22Rv1 (cell line): Measurements from ENCODE around the gene RNF121.

Experiments used
- H3K27ac ChIP-seq: fragments of 450-650 bp; 2 replicates; pipeline ENCODE4 v1.5.1; 2017
- ZFX ChIP-seq: fragments of 450-650 bp; IDR thresholded peaks from 2 replicates; pipeline ENCODE4 v1.6.1; 2017; ENCODE audit warnings: antibody characterized with exemption, borderline replicate concordance
- TF ChIP-seq, protein P1 (sequence below): fragments of 450-650 bp; IDR thresholded peaks from 2 replicates; pipeline ENCODE4 v1.5.1; 2017; ENCODE audit warnings: mild to moderate bottlenecking

The RNF121 gene

DNA sequence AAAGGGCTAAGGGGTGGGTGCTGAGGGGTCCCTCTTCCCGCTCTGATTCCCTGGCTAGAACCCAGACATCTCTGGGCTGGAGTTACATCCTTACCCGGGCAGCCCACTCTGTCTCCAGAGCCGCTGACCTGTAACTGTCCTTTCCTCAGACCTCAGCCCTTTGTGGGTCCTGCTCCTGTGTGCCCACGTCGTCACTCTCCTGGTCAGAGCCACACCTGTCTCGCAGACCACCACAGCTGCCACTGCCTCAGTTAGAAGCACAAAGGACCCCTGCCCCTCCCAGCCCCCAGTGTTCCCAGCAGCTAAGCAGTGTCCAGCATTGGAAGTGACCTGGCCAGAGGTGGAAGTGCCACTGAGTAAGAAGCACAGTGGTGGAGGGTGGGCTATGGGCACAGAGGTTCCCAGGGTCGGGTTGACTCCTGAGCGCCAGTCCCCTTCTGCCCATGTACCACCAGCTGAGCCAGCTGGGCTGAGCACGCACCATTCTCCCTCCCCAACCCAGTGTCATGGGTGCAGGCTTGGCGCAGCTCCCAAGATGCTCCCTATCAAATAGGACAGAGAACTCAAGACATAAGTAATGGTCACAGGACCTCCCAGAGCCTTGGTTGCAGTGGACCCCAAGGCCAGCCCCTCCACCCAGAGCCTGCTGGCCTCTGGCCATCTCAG is 71.5 kb downstream of the RNF121 start:
- H3K27ac ChIP-seq: 0 out of 2 replicates have a peak overlapping the region, but pooled peaks have one; percentile 44
- TF ChIP-seq, protein P1, sequence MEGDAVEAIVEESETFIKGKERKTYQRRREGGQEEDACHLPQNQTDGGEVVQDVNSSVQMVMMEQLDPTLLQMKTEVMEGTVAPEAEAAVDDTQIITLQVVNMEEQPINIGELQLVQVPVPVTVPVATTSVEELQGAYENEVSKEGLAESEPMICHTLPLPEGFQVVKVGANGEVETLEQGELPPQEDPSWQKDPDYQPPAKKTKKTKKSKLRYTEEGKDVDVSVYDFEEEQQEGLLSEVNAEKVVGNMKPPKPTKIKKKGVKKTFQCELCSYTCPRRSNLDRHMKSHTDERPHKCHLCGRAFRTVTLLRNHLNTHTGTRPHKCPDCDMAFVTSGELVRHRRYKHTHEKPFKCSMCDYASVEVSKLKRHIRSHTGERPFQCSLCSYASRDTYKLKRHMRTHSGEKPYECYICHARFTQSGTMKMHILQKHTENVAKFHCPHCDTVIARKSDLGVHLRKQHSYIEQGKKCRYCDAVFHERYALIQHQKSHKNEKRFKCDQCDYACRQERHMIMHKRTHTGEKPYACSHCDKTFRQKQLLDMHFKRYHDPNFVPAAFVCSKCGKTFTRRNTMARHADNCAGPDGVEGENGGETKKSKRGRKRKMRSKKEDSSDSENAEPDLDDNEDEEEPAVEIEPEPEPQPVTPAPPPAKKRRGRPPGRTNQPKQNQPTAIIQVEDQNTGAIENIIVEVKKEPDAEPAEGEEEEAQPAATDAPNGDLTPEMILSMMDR: no peak
- no peak for TF ChIP-seq ZFX

DNA sequence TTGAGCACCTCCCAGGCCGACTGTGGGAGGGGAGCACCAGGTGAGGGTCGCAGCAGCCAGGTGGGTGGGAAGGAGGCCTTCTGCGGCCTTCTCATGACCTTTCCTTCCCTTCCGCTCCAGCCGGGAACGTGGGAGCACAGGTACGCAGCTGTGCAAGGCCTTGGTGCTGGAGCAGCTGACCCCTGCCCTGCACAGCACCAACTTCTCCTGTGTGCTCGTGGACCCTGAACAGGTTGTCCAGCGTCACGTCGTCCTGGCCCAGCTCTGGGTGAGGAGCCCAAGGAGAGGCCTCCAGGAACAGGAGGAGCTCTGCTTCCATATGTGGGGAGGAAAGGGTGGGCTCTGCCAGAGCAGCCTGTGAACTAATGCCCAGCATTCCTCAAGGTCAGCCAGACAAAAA is 72.4 kb downstream of the RNF121 start:
- TF ChIP-seq, protein P1: no peak
- no peak for TF ChIP-seq ZFX

DNA sequence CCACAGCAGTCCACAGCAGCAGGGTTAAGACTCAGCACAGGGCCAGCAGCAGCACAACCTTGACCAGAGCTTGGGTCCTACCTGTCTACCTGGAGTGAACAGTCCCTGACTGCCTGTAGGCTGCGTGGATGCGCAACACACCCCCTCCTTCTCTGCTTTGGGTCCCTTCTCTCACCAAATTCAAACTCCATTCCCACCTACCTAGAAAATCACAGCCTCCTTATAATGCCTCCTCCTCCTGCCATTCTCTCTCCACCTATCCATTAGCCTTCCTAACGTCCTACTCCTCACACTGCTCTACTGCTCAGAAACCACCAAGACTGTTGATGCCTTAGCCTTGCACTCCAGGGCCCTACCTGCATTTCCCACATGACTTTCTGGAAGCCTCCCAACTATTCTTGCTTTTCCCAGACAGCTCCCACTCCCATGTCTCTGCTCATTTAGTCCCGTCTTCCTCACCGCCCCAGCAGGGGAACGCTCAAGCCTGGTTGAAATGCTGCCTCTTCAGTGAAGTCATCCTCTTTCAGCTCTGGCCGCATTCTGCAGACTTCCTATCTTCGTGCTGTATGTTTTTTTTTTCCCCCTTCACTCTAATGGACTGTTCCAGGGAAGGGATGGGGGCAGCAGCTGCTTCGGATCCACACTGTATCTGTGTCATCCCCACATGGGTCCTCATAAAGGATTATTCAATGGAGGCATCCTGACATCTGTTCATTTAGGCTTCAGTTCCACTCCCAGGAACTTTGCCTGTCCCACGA is 73.2 kb downstream of the RNF121 start:
- TF ChIP-seq, protein P1: no peak
- TF ChIP-seq ZFX: no peak
- H3K27ac ChIP-seq: peak overlapping the region; percentile 44

More for the DNA sequence above, 72.4 kb downstream of the RNF121 start:
- peak overlapping the region; percentile 44 for H3K27ac ChIP-seq

DNA sequence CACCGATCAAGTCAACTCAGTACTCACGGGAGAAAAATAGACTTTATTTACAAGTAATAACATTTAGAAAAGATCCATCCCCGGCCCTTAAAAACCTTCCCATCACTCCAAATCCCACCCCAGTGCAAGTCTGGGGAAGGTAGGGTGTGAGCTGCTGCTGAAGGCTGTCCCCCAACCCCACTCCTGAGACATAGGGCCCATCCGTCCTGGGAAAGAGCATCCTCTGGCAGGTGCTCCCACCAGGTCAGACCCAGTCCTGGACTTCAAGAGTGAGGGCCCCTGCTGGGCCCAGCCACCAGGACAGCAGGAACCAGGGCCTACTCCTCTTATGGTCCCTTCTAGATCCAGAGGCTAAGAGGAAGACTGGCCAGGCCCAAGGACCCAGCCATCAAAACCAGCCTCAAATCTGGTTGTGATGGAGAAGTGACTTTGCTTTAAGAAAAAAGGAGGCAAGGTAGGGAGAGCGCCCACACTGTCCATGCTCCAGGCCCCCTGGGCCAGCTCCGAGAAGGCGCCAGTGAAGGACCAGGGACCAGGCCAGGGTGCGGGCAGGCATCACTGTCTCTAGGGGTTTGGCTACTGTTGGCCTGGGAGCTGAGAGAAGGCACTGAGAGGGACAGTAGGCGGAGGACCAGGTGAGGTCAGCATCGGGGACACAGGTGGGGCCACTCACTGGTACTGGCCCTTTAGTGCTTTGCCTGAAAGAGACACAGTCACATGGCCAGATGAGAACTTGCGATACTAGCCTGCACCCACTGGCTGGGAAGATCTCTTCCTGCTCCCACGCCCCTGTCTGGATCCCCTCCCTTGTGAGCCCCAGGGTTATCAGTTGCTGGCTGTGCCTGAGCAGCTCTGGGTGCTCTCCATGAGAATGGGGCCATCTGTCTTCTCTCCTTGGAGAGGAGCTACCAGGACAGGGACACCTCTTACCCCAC is 74.3 kb downstream of the RNF121 start:
- peak overlapping the region; percentile 44 for H3K27ac ChIP-seq
- TF ChIP-seq, protein P1: no peak
- TF ChIP-seq ZFX: no peak

- H3K27ac ChIP-seq: peak overlapping the region; percentile 44; the same call in 1 of the 2 replicates
- no peak for TF ChIP-seq ZFX
- TF ChIP-seq, protein P1: no peak
Measured at GRCh38 chr11:72003776-72004171, 74.9 kb downstream of the RNF121 start.

DNA sequence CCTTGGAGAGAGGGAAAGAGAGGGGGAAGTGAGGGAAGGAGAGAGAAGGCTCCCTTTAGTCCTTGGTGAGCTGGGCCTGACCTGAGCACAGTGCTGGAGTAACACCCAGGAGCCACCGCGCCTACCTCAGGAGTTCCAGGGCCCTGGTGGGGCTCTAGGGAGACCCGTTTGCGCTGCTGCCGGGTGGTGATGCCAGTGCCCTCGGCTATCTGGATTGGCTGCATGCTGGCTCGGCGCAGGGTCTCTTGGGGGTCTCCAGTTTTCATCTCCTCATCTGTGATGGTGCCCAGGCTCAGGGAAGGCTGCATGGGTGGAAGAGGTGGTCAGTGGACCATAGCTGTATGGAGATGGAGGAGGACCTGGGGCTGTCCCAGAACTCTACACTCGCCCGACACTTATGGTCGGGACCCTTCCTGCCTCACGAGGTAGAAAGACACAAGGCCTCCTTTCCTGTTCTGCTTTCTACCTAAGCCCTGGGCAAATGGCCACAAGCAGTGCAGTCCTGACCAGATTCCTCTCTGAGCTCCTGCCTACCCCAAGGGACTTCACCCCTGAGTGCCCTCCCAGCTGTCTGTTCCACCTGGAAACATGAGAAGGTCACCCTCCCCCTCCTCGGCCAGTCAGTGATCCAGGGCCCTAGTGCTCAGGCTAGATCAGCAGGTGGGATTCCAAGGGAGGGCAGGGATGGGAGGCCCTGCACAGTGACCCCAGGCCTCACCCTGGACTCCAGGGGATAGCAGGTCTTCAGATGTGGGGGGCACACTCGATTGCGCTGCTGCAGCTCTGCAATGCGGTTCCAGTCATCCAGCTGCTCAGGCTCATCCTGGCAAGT is 75.9 kb downstream of the RNF121 start:
- TF ChIP-seq, protein P1: no peak
- no peak for TF ChIP-seq ZFX
- peak overlapping the region; percentile 35 for H3K27ac ChIP-seq
